HFFc6 (cell line): ENCODE measurements around the gene RRAD. TPM values are rescaled to one million over a fixed set of nuclear protein-coding genes. Genes with fewer than 3 reads are reported as not detected.
A peak's percentile ranks its signal among the peaks of the same experiment; 100 is the strongest.
"Not testable (repeated sequence)": the region's sequence is repeated elsewhere in the genome, so short reads cannot be mapped to it uniquely, and the experiment has no call there.

ENCODE experiments used
- DNase-seq: peaks from one replicate; pipeline ENCODE4 v3.0.0-alpha.2; 2018
- H3K27ac Mint-ChIP-seq: 2 replicates; pipeline ENCODE4 v1.8.0; 2020; ENCODE audit warnings: mild to moderate bottlenecking, mixed read lengths
- H3K27me3 Mint-ChIP-seq: 2 replicates; pipeline ENCODE4 v1.8.0; 2021; ENCODE audit warnings: mild to moderate bottlenecking, moderate library complexity, mixed read lengths; ENCODE audit not compliant: insufficient read depth
- H3K36me3 Mint-ChIP-seq: 2 replicates; pipeline ENCODE4 v1.8.0; 2021; ENCODE audit warnings: low read depth, mixed read lengths
- H3K4me1 Mint-ChIP-seq: 2 replicates; pipeline ENCODE4 v1.8.0; 2020; ENCODE audit warnings: low read depth, mixed read lengths
- H3K4me3 Mint-ChIP-seq: 2 replicates; pipeline ENCODE4 v1.8.0; 2020; ENCODE audit warnings: mild to moderate bottlenecking, moderate library complexity, mixed read lengths
- H3K9me3 Mint-ChIP-seq: 2 replicates; pipeline ENCODE4 v1.8.0; 2020; ENCODE audit warnings: mild to moderate bottlenecking, mixed read lengths
- CTCF ChIP-seq: fragments of 200-600 bp; sonication (generic); IDR thresholded peaks from 2 replicates; pipeline ENCODE4 v1.5.0; 2021; ENCODE audit warnings: antibody characterized with exemption, mild to moderate bottlenecking
- total RNA-seq, 6 experiments: library from RNA; stranded (reverse); fragmentation: NEBNext Ultra II Directional; extraction: Animal tissue kit (Norgen Biotek cat#: 25700); gene quantifications; 2 replicates in 1 of 6; 3 replicates in 5 of 6; pipeline ENCODE4 v1.2.3, GENCODE V29; 2021

Gene RRAD
- total RNA-seq, 6 experiments from 2014 or later = 0.52 to 2.0 (median 1.5) TPM

DNA sequence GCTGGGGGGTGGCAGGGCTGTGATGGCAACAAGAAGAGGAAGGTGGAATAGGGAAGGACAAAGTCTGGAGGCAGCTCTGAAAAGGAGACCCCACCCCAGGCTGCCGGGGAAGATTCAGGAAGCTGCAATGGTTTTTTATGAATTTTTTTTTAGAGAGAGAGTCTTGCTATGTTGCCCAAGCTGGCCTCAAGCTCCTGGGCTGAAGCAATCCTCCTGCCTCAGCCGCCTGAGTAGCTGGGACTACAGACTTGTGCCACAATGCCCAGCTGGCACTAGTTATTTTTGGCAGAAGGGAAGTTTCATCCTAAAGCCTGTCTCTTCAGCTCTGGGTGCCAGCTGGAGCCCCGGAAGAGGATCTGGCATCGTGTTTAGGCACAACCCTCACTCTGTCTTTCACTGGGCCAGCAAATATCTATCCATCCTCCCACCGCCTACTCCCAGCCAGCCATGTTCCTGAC lies 34.4 kb upstream of the RRAD start:
- no peaks in the 10 kb centered on the region for H3K36me3 Mint-ChIP-seq
- H3K27me3 Mint-ChIP-seq = peaks cover 26% of the 10 kb centered on the region
- no peak overlapping the region for H3K4me3 Mint-ChIP-seq
- no peak for TF ChIP-seq CTCF
- no peaks in the 10 kb centered on the region for H3K4me1 Mint-ChIP-seq
- DNase-seq = no peak
- no peak overlapping the region; the same call in 1 of the 2 replicates for H3K27ac Mint-ChIP-seq
- H3K9me3 Mint-ChIP-seq = no peaks in the 10 kb centered on the region

GRCh38 chr16:66958857-66959703 lies 33.7 kb upstream of the RRAD start:
- Mint-ChIP-seq H3K36me3 (no peaks in the 10 kb centered on the region), H3K4me1 (peaks cover under 1% of the 10 kb centered on the region), H3K27me3 (peaks cover 26% of the 10 kb centered on the region), H3K9me3 (no peaks in the 10 kb centered on the region), H3K27ac (no peak overlapping the region; the same call in 1 of the 2 replicates), H3K4me3 (no peak overlapping the region)
- DNase-seq = no peak
- TF ChIP-seq CTCF = no peak

GRCh38 chr16:66956154-66956457 lies 30.8 kb upstream of the RRAD start:
- H3K27ac Mint-ChIP-seq, H3K9me3 Mint-ChIP-seq, H3K36me3 Mint-ChIP-seq, DNase-seq, H3K4me3 Mint-ChIP-seq: not testable (repeated sequence)
- Mint-ChIP-seq H3K4me1 (peaks cover 13% of the 10 kb centered on the region), H3K27me3 (peaks cover 20% of the 10 kb centered on the region)

DNA sequence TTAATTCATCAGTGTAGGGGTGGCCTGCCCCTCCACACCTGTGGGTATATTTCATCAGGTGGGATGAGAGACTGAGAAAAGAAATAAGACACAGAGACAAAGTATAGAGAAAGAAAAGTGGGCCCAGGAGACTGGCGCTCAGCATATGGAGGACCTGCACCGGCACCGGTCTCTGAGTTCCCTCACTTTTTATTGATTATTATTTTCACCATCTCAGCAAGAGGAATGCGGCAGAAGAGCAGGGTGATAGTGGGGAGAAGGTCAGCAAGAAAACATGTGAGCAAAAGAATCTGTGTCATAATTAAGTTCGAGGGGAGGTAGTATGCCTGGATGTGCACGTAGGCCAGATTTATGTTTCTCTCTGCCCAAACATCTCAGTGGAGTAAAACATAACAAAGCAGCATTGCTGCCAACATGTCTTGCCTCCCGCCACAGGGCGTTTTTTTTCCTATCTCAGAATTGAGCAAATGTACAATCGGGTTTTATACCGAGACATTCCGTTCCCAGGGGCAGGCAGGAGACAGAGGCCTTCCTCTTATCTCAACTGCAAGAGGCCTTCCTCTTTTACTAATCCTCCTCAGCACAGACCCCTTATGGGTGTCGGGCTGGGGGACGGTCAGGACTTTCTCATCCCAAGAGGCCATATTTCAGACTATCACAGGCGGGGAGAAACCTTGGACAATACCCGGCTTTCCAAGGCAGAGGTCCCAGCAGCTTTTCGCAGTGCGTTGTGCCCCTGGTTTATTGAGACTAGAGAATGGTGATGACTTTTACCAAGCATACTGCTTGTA lies 30.2 kb upstream of the RRAD start:
- not testable (repeated sequence) for H3K36me3 Mint-ChIP-seq, H3K27ac Mint-ChIP-seq, H3K4me3 Mint-ChIP-seq, DNase-seq
- peaks cover 10% of the 10 kb centered on the region for H3K9me3 Mint-ChIP-seq
- H3K4me1 Mint-ChIP-seq = peaks cover 13% of the 10 kb centered on the region
- H3K27me3 Mint-ChIP-seq = peaks cover 19% of the 10 kb centered on the region

GRCh38 chr16:66954097-66954659 lies 28.8 kb upstream of the RRAD start:
- Mint-ChIP-seq H3K9me3 (peaks cover 10% of the 10 kb centered on the region), H3K27me3 (peaks cover 15% of the 10 kb centered on the region), H3K4me3 (no peak overlapping the region; the same call in 1 of the 2 replicates), H3K36me3 (peaks cover 8% of the 10 kb centered on the region), H3K27ac (no peak overlapping the region), H3K4me1 (peaks cover 13% of the 10 kb centered on the region)
- peak; percentile 90 for TF ChIP-seq CTCF
- DNase-seq = peak; percentile 71

GRCh38 chr16:66953462-66954096 lies 28.2 kb upstream of the RRAD start:
- Mint-ChIP-seq H3K9me3 (peaks cover 10% of the 10 kb centered on the region), H3K4me3 (no peak overlapping the region; the same call in 1 of the 2 replicates), H3K4me1 (peaks cover 16% of the 10 kb centered on the region), H3K36me3 (peaks cover 8% of the 10 kb centered on the region), H3K27me3 (peaks cover 11% of the 10 kb centered on the region), H3K27ac (no peak overlapping the region)
- DNase-seq = no peak
- no peak for TF ChIP-seq CTCF
